ENCODE results near the gene PDZD7.

PDZD7 gene

GRCh38 chr10:101060951-101061623 lies 30.2 kb upstream of the PDZD7 start:
- peak; percentile 92 for DNase-seq (ENCODE audit: low spot score)

- peak; percentile 97 for DNase-seq (ENCODE audit: low spot score)
These were observed 29.4 kb upstream of the PDZD7 start for GRCh38 chr10:101060036-101060950.

- no peak for DNase-seq (ENCODE audit: low spot score)
These were observed 25.6 kb upstream of the PDZD7 start for GRCh38 chr10:101056365-101057151.

GRCh38 chr10:101055411-101055810 lies 24.5 kb upstream of the PDZD7 start:
- no peak for DNase-seq (ENCODE audit: low spot score)

GRCh38 chr10:101054876-101055275 lies 23.9 kb upstream of the PDZD7 start:
- DNase-seq (ENCODE audit: low spot score) = no peak

GRCh38 chr10:101054351-101054750 lies 23.4 kb upstream of the PDZD7 start:
- no peak for DNase-seq (ENCODE audit: low spot score)

GRCh38 chr10:101053516-101053915 lies 22.6 kb upstream of the PDZD7 start:
- DNase-seq (ENCODE audit: low spot score) = no peak

- DNase-seq (ENCODE audit: low spot score) = no peak
These were observed 21.4 kb upstream of the PDZD7 start for GRCh38 chr10:101052285-101052684.

GRCh38 chr10:101050208-101051069 lies 19.5 kb upstream of the PDZD7 start:
- no peak for DNase-seq (ENCODE audit: low spot score)

- DNase-seq (ENCODE audit: low spot score) = no peak
These were observed 17.3 kb upstream of the PDZD7 start for GRCh38 chr10:101047961-101048892.

- no peak for DNase-seq (ENCODE audit: low spot score)
These were observed 16.3 kb upstream of the PDZD7 start for GRCh38 chr10:101047268-101047667.

DNA sequence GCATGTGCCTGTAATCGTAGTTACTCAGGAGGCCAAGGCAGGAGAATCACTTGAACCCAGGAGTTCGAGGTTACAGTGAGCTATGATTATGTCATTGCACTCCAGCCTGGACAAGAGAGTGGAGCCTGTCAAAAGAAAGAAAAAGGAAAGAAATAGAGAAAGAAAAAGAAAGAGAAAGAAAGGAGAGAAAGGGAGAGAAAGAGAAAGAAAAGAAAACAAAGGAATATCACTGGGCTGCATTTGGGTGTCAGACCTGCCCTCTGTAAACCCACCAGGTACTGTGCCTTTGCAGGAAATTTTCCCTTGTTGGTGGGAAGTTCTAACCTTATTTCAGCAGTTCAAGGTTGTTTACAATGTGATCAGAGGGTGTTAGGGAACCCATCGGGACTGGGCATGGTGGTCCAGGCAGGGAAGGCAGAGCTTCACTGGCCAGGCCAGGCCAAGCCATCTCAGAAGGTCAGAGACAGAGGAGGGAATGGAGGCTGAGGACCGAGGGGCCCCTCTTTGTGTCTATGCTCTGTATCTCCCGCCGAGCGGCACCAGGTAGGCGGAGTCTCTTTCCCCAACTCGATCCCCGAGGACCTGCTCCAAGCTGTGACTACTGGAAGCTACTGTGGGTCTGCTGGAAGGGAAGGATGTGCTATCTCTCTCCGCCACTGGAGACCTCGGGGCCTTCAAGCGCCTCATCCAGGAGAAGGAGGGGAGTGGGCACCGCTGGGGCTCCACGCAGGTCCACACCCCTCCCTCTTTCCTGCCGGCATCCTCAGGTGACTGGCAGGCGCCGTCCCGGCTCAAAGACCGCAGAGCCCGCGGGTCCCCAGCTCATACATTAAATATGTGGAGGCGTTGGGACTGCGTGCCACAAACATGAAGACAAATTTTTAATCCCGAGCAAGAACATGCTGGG lies 15.7 kb upstream of the PDZD7 start:
- no peak for DNase-seq (ENCODE audit: low spot score)

DNA sequence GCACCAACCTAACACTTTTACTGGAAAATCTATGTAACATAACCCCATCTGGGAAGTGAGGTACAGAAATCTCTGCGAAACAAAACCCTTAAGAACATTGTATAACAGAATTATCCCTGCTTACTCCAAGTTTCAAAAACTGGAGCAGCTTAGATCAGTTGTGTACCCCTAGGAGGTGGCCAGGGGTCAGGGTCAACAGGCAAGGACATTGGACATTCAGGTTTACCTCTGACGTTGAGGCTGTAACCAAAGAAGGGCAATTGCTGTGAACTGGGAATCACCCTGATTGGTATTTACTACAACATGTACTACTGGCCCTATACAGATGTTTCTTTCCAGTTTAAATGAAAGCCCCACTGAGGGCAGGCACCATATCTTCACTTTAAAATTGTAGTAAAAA lies 13.2 kb upstream of the PDZD7 start:
- no peak for DNase-seq (ENCODE audit: low spot score)

GRCh38 chr10:101043363-101043707 lies 12.4 kb upstream of the PDZD7 start:
- no peak for DNase-seq (ENCODE audit: low spot score)

DNA sequence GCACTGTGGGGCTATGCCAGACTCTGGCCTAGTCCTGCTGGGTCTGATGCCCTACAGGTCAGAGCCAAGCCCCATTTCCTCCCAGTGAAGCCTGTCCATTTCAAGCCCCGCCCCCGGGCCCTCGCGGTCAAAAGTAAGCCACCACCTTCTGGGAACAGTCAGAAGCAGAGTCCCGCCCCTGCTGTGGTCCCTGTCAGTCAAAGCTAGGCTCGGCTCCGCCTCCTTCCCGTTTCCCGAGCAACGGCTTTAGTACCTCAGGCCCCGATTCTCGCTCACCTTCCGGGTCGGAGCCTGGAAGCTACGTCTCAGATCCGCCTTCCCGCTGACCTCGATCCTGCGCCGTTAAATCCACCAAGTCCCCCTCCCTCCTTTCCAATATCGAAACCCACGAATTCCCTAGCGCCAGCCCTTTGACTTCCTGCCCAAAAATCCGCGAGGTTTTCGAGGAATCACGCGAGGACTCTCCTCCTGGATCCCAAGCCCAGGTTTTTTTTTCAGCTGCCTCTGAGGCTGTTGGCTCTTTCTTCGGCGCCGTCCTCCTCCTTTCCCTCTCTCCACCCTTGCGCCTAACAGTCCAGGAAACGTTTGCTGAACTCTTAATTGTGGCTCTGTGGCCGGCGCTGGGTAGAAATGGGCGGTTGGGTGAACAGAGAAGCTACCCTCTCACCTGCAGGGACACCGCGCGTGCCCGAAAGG lies 11.9 kb upstream of the PDZD7 start:
- peak; percentile 97 for DNase-seq (ENCODE audit: low spot score)

- no peak for DNase-seq (ENCODE audit: low spot score)
These were observed 11.2 kb upstream of the PDZD7 start for GRCh38 chr10:101042118-101042517.

- DNase-seq (ENCODE audit: low spot score) = peak; percentile 52
These were observed 10.4 kb upstream of the PDZD7 start for GRCh38 chr10:101041252-101041761.

- no peak for DNase-seq (ENCODE audit: low spot score)
These were observed 9.9 kb upstream of the PDZD7 start for GRCh38 chr10:101040851-101041250.

DNA sequence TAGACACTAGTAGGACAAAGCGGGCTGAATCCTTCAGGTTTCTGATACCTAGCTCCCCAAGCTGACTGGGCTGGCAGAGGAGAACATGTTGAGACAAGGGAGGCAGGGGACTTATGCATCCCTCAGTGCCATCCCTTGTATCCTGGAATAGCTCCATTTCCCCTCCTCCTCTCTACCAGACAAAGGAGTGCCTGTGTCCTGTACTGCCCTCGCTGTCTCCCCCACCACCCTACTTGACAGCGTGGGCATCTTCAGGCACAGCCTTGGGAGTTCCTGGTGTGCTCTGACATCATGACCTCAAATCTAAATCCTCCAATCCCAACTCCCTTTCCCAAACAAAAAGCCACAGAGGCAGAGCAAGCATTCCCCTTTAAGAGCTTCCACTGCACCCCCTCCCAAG lies 9.1 kb upstream of the PDZD7 start:
- DNase-seq (ENCODE audit: low spot score) = no peak
